HepG2 (cell line): ENCODE results near the gene COMP. TPM values are rescaled to one million over a fixed set of nuclear protein-coding genes. Genes with fewer than 3 reads are reported as not detected.
A peak's percentile ranks its signal among the peaks of the same experiment; 100 is the strongest.

Source experiments
- PAX8 ChIP-seq: sonication (generic); formaldehyde crosslinking; IDR thresholded peaks from 2 replicates; pipeline ENCODE4 v1.8.0; 2022; ENCODE audit warnings: mild to moderate bottlenecking, missing genetic modification reagents, borderline replicate concordance
- polyA plus RNA-seq, 8 experiments: library from polyadenylated mRNA; depleted of rRNA in 3 of 8; stranded (reverse) in 7 of 8; unstranded in 1 of 8; fragments of >200 nt; fragmentation: Illumina TruSeq in 4 of 8; extraction: Trizol in 4 of 8; gene quantifications; 2 replicates each; pipeline versions ENCODE4 v1.2.1 to v1.2.3, GENCODE V29; 2011 to 2016; ENCODE audit warnings: low read depth in 4 of 8, missing spikeins in 1 of 8, mixed read lengths in 1 of 8; ENCODE audit not compliant: insufficient read depth in 1 of 8
- total RNA-seq, 5 experiments: library from RNA; depleted of rRNA; stranded (reverse); fragments of >200 nt; fragmentation: Illumina TruSeq; extraction: Trizol; gene quantifications; 2 replicates each; pipeline ENCODE4 v1.2.3, GENCODE V29; 2016; ENCODE audit warnings: low read depth in 1 of 5
- TF ChIP-seq, protein P1 (sequence below): sonication (generic); formaldehyde crosslinking; IDR thresholded peaks from 2 replicates; pipeline ENCODE4 v1.8.0; 2022; ENCODE audit warnings: missing genetic modification reagents, mild to moderate bottlenecking, borderline replicate concordance
- TF ChIP-seq, protein P2 (sequence below): sonication (generic); formaldehyde crosslinking; IDR thresholded peaks from 2 replicates; pipeline ENCODE4 v1.5.1; 2020; ENCODE audit warnings: mild to moderate bottlenecking, missing genetic modification reagents, moderate library complexity
- TF ChIP-seq, protein P3 (sequence below): sonication (generic); formaldehyde crosslinking; IDR thresholded peaks from 2 replicates; pipeline ENCODE4 v1.8.1; 2023; ENCODE audit warnings: mild to moderate bottlenecking, missing genetic modification reagents

The COMP gene
- total and polyA plus RNA-seq, 2 of the 13 experiments (the other 11 are each of a cell fraction or from before 2014, with no cell fraction given), result 0.04 to 0.13 TPM

DNA sequence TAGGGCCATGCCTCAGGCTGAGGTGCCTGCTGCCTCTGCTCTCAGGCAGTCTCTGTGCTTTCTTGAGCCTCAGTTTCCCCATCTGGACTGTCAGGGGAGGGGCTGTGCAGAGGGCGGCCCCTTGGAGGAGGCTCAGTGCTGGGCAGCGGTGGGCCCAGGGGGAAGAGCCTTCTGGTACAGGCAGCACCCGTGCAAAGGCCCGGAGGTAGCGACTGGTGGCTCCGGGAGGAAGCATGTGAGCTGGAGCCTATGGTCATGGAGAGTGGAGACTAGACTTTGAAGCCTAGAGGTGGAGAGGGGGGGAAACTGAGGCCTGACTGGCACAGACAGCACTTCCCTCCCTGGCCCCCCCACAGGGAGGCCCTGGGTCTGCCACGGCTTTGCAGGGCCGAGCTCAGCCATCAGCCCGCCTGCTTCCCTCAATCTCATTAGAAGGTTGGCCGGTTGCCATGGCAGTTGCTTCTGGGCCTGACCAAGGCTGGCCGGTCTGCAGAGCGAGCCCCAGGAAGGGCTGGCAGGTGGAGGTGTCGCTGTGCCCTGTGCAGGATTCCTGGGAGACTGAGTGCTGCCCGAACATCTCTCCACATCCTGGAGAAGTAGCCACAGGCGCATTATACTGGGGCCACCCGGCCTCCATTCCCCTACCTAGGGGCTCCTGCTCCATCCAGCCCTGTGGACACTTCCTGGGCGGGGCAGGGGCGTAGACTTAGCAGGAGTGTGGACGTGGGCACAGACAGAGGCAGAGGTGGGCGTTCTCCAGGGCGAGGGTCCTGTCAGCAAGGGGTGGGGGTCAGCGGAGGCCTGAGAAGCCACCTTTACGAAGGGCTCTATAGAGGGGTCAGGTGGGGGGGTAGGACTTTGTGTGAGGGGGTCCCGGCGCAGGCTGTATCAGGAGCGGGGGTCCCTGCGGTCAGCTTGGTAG is 54.4 kb downstream of the COMP start (continued):
- TF ChIP-seq, protein P1, sequence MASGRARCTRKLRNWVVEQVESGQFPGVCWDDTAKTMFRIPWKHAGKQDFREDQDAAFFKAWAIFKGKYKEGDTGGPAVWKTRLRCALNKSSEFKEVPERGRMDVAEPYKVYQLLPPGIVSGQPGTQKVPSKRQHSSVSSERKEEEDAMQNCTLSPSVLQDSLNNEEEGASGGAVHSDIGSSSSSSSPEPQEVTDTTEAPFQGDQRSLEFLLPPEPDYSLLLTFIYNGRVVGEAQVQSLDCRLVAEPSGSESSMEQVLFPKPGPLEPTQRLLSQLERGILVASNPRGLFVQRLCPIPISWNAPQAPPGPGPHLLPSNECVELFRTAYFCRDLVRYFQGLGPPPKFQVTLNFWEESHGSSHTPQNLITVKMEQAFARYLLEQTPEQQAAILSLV, result no peak
- TF ChIP-seq, protein P2, sequence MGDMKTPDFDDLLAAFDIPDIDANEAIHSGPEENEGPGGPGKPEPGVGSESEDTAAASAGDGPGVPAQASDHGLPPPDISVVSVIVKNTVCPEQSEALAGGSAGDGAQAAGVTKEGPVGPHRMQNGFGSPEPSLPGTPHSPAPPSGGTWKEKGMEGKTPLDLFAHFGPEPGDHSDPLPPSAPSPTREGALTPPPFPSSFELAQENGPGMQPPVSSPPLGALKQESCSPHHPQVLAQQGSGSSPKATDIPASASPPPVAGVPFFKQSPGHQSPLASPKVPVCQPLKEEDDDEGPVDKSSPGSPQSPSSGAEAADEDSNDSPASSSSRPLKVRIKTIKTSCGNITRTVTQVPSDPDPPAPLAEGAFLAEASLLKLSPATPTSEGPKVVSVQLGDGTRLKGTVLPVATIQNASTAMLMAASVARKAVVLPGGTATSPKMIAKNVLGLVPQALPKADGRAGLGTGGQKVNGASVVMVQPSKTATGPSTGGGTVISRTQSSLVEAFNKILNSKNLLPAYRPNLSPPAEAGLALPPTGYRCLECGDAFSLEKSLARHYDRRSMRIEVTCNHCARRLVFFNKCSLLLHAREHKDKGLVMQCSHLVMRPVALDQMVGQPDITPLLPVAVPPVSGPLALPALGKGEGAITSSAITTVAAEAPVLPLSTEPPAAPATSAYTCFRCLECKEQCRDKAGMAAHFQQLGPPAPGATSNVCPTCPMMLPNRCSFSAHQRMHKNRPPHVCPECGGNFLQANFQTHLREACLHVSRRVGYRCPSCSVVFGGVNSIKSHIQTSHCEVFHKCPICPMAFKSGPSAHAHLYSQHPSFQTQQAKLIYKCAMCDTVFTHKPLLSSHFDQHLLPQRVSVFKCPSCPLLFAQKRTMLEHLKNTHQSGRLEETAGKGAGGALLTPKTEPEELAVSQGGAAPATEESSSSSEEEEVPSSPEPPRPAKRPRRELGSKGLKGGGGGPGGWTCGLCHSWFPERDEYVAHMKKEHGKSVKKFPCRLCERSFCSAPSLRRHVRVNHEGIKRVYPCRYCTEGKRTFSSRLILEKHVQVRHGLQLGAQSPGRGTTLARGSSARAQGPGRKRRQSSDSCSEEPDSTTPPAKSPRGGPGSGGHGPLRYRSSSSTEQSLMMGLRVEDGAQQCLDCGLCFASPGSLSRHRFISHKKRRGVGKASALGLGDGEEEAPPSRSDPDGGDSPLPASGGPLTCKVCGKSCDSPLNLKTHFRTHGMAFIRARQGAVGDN (CRISPR knock-in tag), result peak; percentile 35; the same call in 1 of the 2 replicates
- TF ChIP-seq, protein P3, sequence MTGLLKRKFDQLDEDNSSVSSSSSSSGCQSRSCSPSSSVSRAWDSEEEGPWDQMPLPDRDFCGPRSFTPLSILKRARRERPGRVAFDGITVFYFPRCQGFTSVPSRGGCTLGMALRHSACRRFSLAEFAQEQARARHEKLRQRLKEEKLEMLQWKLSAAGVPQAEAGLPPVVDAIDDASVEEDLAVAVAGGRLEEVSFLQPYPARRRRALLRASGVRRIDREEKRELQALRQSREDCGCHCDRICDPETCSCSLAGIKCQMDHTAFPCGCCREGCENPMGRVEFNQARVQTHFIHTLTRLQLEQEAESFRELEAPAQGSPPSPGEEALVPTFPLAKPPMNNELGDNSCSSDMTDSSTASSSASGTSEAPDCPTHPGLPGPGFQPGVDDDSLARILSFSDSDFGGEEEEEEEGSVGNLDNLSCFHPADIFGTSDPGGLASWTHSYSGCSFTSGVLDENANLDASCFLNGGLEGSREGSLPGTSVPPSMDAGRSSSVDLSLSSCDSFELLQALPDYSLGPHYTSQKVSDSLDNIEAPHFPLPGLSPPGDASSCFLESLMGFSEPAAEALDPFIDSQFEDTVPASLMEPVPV, result no peak
- no peak for TF ChIP-seq PAX8 (CRISPR knock-in tag)
